ENCODE data around the gene HDAC9. TPM values are rescaled to one million over a fixed set of nuclear protein-coding genes. Genes with fewer than 3 reads are reported as not detected.
"Not testable (repeated sequence)": the region's sequence is repeated elsewhere in the genome, so short reads cannot be mapped to it uniquely, and the experiment has no call there.

HDAC9 gene
- total RNA-seq, 1 donor, result 55.0 TPM

DNA sequence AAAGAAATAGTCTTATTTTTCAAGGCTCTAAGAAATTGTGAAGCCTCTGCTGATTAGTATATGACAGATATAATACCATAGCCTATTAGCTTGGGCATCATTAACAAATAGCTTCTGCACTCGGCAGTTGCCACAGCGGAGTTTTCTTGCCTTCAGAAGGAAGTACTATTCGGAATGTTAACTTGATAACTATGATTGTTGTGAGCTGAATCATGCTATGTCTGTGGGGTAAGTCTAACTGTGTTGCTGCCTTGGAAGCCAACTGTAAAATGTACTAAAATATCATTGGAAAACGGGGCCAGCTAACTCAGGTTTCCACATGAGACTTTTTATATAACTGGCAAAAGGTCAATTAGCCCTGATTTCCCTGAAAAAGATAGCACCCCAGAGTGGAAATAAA lies 528.7 kb downstream of the HDAC9 start:
- DNase-seq (ENCODE audit: low read depth), result peak; percentile 86
- TF ChIP-seq, protein P1, sequence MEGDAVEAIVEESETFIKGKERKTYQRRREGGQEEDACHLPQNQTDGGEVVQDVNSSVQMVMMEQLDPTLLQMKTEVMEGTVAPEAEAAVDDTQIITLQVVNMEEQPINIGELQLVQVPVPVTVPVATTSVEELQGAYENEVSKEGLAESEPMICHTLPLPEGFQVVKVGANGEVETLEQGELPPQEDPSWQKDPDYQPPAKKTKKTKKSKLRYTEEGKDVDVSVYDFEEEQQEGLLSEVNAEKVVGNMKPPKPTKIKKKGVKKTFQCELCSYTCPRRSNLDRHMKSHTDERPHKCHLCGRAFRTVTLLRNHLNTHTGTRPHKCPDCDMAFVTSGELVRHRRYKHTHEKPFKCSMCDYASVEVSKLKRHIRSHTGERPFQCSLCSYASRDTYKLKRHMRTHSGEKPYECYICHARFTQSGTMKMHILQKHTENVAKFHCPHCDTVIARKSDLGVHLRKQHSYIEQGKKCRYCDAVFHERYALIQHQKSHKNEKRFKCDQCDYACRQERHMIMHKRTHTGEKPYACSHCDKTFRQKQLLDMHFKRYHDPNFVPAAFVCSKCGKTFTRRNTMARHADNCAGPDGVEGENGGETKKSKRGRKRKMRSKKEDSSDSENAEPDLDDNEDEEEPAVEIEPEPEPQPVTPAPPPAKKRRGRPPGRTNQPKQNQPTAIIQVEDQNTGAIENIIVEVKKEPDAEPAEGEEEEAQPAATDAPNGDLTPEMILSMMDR (IDR thresholded peaks at IDR 0.05; ENCODE audit: insufficient read depth, low read length), result no peak
- no peak overlapping the region for H3K4me3 ChIP-seq (ENCODE audit: low read depth, low read length)

DNA sequence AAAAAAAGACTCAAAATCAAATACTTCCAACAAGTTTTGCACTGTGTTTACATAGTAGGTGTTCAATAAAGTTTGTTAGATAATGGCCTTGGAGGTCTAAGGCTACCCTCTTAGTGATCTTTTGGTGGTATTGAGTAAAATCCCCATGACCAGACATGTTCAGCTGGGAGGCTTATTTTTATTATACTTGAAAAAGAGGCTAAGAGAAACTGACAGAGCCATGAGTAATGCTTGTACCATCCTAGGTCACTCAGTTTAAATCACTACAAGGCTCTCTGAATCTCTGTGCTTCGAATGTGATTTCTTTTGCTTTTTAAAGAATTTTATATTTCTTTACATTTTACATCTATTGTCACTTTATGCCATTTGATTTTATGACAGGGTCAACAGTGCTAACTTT lies 531.3 kb downstream of the HDAC9 start:
- no peak overlapping the region for H3K4me3 ChIP-seq (ENCODE audit: low read depth, low read length)
- TF ChIP-seq, protein P1 (IDR thresholded peaks at IDR 0.05; ENCODE audit: insufficient read depth, low read length), result no peak
- peak; percentile 30 for DNase-seq (ENCODE audit: low read depth)

DNA sequence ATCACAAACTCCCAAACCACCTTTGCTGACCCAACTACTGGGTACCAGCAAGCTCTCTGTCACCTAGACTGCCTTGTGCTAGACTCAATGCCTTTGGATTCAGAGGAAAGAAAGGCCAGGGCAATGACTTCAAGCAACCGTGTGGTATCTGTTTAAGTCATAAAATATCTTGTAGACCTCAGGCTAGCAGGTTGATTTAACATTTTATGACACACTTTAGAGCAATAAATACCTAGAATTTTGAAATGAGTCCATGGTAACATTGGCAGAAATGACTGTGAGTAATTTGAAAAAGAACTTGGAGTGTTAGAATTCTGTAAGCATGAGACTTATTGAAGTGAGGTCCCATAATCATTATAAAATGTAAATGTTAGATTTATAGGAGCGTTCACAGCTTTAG lies 534.7 kb downstream of the HDAC9 start:
- no peak overlapping the region for H3K4me3 ChIP-seq (ENCODE audit: low read depth, low read length)
- TF ChIP-seq, protein P1 (IDR thresholded peaks at IDR 0.05; ENCODE audit: insufficient read depth, low read length), result no peak
- DNase-seq (ENCODE audit: low read depth), result peak; percentile 46

DNA sequence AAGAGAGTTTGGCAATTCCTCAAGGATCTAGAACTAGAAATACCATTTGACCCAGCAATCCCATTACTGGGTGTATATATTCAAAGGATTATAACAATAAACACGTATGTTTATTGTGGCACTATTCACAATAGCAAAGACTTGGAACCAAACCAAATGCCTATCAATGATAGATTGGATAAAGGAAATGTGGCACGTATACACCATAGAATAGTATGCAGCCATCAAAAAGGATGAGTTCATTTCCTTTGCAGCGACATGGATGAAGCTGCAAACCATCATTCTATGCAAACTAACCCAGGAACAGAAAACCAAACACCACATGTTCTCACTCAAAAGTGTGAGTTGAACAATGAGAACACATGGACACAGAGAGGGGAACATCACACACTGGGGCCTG lies 537.4 kb downstream of the HDAC9 start:
- not testable (repeated sequence) for H3K4me3 ChIP-seq (ENCODE audit: low read depth, low read length); DNase-seq (ENCODE audit: low read depth)

DNA sequence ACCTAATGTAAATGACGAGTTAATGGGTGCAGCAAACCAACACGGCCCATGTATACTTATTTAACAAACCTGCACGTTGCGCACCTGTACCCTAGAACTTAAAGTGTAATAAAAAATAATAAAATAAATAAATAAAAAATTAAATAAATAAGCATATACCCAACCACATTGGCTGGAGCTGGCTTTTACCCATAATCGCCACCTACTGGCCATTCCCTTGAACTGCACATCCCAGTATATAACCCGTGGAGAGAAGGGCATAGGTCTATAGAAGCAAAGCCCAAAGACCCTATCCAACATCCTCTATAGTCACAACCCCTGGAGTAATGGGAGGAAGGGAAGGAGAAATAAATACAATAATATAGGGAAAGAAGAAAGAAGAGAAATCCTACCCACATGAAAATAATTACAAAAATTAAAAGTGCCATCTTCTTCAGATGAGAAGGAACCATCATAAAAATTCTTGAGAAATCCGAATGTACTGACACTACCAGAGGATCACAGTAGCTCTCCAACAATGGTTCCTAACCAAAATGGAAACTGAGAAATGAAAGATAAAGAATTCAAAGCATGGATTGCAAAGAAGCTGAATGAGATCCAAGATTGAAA lies 556.3 kb downstream of the HDAC9 start:
- TF ChIP-seq, protein P1 (IDR thresholded peaks at IDR 0.05; ENCODE audit: insufficient read depth, low read length), result peak; percentile 90
- no peak overlapping the region for H3K4me3 ChIP-seq (ENCODE audit: low read depth, low read length)
- peak; percentile 60 for DNase-seq (ENCODE audit: low read depth)

Small RNAs within 50 kb of the gene (small RNA-seq; reads per million reads assigned to genes)
- not detected for gene RN7SKP266

Data from fibroblast of the aortic adventitia (primary cell).